ENCODE measurements around the gene CCP110.

CCP110 gene

GRCh38 chr16:19555938-19556771, 32.4 kb downstream of the CCP110 start:
- no peak for DNase-seq

GRCh38 chr16:19559242-19559910, 35.6 kb downstream of the CCP110 start:
- peak in 1 of 2 experiments; percentile 27 for DNase-seq

- no peak for DNase-seq
These were observed 36.3 kb downstream of the CCP110 start for GRCh38 chr16:19560078-19560477.

- DNase-seq, result no peak
These were observed 39.6 kb downstream of the CCP110 start for GRCh38 chr16:19563377-19563776.

GRCh38 chr16:19566362-19566761, 42.6 kb downstream of the CCP110 start:
- DNase-seq, result no peak

- no peak for DNase-seq
These were observed 43.8 kb downstream of the CCP110 start for GRCh38 chr16:19567560-19567959.

- no peak for DNase-seq
These were observed 50.3 kb downstream of the CCP110 start for GRCh38 chr16:19573997-19574396.

GRCh38 chr16:19574615-19575014, 50.9 kb downstream of the CCP110 start:
- no peak for DNase-seq

GRCh38 chr16:19578378-19578971, 54.7 kb downstream of the CCP110 start:
- no peak for DNase-seq

- no peak for DNase-seq
These were observed 58.5 kb downstream of the CCP110 start for GRCh38 chr16:19582050-19582831.

- DNase-seq, result no peak
These were observed 60.0 kb downstream of the CCP110 start for GRCh38 chr16:19583665-19584300.

GRCh38 chr16:19588661-19589060, 64.9 kb downstream of the CCP110 start:
- no peak for DNase-seq

GRCh38 chr16:19589106-19589505, 65.4 kb downstream of the CCP110 start:
- DNase-seq, result no peak

GRCh38 chr16:19589771-19590302, 66.1 kb downstream of the CCP110 start:
- no peak for DNase-seq

GRCh38 chr16:19595043-19595767, 71.5 kb downstream of the CCP110 start:
- no peak for DNase-seq

GRCh38 chr16:19598805-19599510, 75.2 kb downstream of the CCP110 start:
- no peak for DNase-seq

- no peak for DNase-seq
These were observed 76.4 kb downstream of the CCP110 start for GRCh38 chr16:19599968-19600716.

GRCh38 chr16:19601083-19601976, 77.6 kb downstream of the CCP110 start:
- no peak for DNase-seq
